HG02840 (cell line): Measurements from ENCODE around the gene LMNTD1.
"Not testable (repeated sequence)": the region's sequence is repeated elsewhere in the genome, so short reads cannot be mapped to it uniquely, and the experiment has no call there.

ENCODE experiments used
- ATAC-seq: cut with Tn5 transposase; IDR thresholded peaks from one replicate; pipeline ENCODE4 v1.9.1; 2021; ENCODE audit warnings: mild to moderate bottlenecking, moderate library complexity, moderate number of reproducible peaks; ENCODE audit not compliant: unreplicated experiment, low FRiP score

LMNTD1 gene

DNA sequence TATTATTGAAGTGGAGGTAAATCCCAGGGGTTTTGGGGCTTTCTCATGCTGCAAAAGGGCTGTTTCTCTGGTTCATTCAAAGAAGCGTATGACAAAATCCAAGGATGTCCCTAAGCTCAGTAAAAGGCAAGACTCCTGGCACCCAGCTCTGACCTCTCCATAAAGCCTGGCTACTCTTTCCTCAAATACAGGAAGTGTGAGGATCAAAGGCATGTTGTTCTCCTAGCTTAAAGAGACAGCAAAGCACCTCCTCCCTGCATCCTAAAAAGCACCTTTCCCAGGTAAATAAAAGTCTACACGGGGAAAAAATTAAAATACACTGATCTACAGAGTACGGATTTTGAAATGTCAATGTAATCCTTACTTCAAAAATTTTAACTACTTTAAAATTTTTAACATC lies 118.6 kb downstream of the LMNTD1 start:
- no peak for ATAC-seq

DNA sequence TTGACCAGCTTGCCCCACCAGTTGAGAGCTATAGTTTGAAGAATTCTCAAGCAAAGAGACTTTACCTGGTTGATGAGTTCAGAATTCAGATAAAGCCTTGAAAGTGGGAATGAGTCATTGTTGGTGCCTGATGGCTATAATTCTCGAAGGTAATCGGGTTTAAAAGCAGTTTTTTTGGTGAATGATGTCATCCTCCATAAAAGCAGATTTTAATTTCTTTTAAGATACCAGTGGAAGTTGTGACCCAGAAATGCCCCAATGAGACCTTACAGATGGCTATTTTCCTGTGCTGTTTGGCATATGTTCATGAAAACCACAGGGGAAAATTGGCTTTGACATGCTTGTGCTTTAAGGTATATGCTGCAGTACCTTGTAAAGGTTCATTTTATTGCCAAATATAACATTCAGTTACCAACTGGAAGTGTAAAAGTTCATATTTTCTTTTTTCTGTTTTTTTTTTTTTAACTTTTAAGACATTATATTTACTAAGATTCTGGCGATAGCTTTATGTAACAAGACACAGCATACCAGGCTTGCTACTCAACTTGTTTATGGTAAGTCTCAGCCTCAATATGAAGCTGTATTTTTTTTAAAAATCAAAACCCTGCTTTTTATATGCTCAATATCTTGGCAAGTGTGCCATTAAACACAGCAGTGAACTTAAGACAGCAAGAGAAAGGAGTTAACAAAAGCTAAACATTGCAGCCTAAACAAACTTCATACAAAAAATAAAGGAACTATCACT lies 119.3 kb downstream of the LMNTD1 start:
- ATAC-seq = no peak

DNA sequence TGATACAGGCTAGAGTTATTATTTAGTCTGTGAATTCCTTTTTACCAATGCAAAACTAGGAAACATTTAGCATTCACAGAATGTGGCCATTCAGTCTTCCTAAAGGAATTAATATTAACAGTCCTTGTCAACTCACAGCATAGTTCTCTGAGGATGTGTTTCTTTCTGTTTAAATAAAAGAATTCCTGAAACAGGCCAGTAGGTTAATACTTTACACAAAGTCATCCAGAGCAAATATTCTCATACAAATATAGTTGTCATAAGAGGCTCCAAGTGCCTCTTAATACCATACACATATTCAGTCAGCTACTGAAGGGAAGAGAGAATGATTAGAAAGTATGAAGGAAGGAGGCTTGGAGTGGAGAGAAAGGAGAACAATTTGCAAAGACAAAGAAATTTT lies 120.1 kb downstream of the LMNTD1 start:
- ATAC-seq = no peak

DNA sequence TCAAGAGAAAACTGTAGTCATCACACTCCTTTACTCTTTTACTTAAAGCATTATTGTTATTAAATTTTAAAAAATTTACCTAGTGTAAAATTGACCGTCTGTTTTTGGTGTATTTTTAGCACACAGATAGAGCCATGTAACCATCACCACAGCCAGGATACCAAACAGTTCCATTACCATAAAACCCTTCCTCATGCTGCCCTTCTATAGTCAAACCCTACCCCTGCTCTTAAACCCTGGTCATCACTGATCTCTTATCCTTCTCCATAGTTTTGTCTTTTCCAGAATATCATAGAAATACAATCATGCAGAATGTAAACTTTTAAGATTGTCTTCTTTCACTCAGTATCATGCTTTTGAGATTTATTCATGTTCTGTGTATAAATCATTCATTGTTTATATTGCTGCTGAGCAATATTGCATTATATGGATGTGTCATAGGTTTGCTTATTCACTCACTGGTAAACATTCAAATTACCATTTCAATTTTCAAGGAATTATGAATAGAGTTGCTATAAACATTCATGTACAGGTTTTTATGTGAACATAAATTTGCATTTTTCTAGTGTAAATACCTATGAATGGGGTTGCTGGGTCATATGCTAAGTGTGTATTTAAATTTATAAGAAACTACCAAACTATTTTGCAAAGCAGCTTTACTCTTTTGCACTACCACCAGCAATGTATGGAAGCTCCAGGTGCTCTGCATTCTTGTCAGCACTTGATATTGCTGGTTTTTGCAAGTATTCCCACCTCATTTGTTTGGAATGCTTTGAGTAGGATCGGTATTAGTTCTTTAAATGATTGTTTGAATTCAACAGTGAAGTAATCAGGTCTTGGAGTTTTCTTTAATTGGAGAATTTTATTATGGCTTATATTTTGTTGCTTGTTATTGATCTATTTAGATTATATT lies 125.5 kb downstream of the LMNTD1 start:
- no peak for ATAC-seq

DNA sequence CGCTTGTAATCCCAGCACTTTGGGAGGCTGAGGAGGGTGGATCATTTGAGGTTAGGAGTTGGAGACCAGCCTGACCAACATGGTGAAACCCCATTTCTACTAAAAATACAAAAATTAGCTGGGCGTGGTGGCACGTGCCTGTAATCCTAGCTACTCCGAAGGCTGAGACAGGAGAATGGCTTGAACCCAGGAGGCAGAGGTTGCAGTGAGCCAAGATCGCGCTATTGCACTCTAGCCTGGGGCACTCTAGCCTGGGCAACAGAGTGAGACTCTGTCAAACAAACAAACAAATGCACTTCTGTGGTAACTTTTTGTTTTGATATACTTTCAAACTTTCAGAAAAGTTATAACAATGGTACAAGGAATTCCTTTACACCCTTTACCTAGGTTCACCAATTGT lies 126.3 kb downstream of the LMNTD1 start:
- ATAC-seq = not testable (repeated sequence)
